Stimulated activated CD4-positive, alpha-beta T cell treated with anti-CD3 and anti-CD28 coated beads, Interleukin-2, amount 100 ng/mL, for 48 hours (primary cell): ENCODE data around the gene PRKN.
A peak's percentile ranks its signal among the peaks of the same experiment; 100 is the strongest.

Experiments used
- DNase-seq, 2 donors: peaks; one replicate each; pipeline ENCODE4 v3.0.0-alpha.2; 2020

Gene PRKN

GRCh38 chr6:161378115-161378514, 1349.5 kb downstream of the PRKN start:
- no peak for DNase-seq

GRCh38 chr6:161377116-161377515, 1350.5 kb downstream of the PRKN start:
- no peak for DNase-seq

- DNase-seq = no peak
Observed at GRCh38 chr6:161376367-161376766, 1351.2 kb downstream of the PRKN start.

GRCh38 chr6:161374971-161375873, 1352.3 kb downstream of the PRKN start:
- DNase-seq = no peak

- DNase-seq = peak; percentile 69
Observed at GRCh38 chr6:161373905-161374451, 1353.6 kb downstream of the PRKN start.

GRCh38 chr6:161372422-161372793, 1355.2 kb downstream of the PRKN start:
- no peak for DNase-seq

GRCh38 chr6:161370880-161371279, 1356.7 kb downstream of the PRKN start:
- DNase-seq = peak; percentile 57 to 64

GRCh38 chr6:161369339-161369738, 1358.2 kb downstream of the PRKN start:
- DNase-seq = no peak

GRCh38 chr6:161368514-161368913, 1359.1 kb downstream of the PRKN start:
- no peak for DNase-seq

- DNase-seq = no peak
Observed at GRCh38 chr6:161367472-161367871, 1360.1 kb downstream of the PRKN start.

- DNase-seq = no peak
Observed at GRCh38 chr6:161366301-161366923, 1361.2 kb downstream of the PRKN start.

GRCh38 chr6:161365633-161366032, 1361.9 kb downstream of the PRKN start:
- DNase-seq = no peak

- DNase-seq = no peak
Observed at GRCh38 chr6:161363286-161363685, 1364.3 kb downstream of the PRKN start.

- DNase-seq = no peak
Observed at GRCh38 chr6:161362266-161362665, 1365.3 kb downstream of the PRKN start.

- no peak for DNase-seq
Observed at GRCh38 chr6:161361529-161361928, 1366.0 kb downstream of the PRKN start.

- DNase-seq = no peak
Observed at GRCh38 chr6:161360520-161360919, 1367.0 kb downstream of the PRKN start.

- DNase-seq = no peak
Observed at GRCh38 chr6:161359618-161359945, 1368.0 kb downstream of the PRKN start.

- DNase-seq = no peak
Observed at GRCh38 chr6:161356167-161356854, 1371.3 kb downstream of the PRKN start.

- DNase-seq = no peak
Observed at GRCh38 chr6:161355696-161356095, 1371.9 kb downstream of the PRKN start.

- DNase-seq = no peak
Observed at GRCh38 chr6:161354956-161355355, 1372.6 kb downstream of the PRKN start.

GRCh38 chr6:161354276-161354840, 1373.2 kb downstream of the PRKN start:
- no peak for DNase-seq

GRCh38 chr6:161353208-161353613, 1374.4 kb downstream of the PRKN start:
- no peak for DNase-seq

- no peak for DNase-seq
Observed at GRCh38 chr6:161351858-161352257, 1375.7 kb downstream of the PRKN start.
